HL-60/S4 (cell line): ENCODE results near the gene C1QTNF7.

Source experiments
- in situ Hi-C: fragments of 300-500 bp; cut with MboI; formaldehyde crosslinking; loops from 2 replicates; pipeline ENCODE4 v1.14.3; 2022; ENCODE audit warnings: low sequenced_read_pairs

Gene C1QTNF7

GRCh38 chr4:15413010-15413622 lies 14.7 kb upstream of the C1QTNF7 start:
- in situ Hi-C loops, result no loop called here

GRCh38 chr4:15413623-15414019 lies 14.2 kb upstream of the C1QTNF7 start:
- in situ Hi-C loops, result no loop called here

- in situ Hi-C loops, result no loop called here
Observed at GRCh38 chr4:15414551-15415091, 13.2 kb upstream of the C1QTNF7 start.

- in situ Hi-C loops, result no loop called here
Observed at GRCh38 chr4:15416357-15417232, 11.2 kb upstream of the C1QTNF7 start.

- in situ Hi-C loops, result no loop called here
Observed at GRCh38 chr4:15417233-15417660, 10.6 kb upstream of the C1QTNF7 start.

GRCh38 chr4:15418956-15419355 lies 8.9 kb upstream of the C1QTNF7 start:
- in situ Hi-C loops, result no loop called here

GRCh38 chr4:15420642-15421041 lies 7.2 kb upstream of the C1QTNF7 start:
- in situ Hi-C loops, result no loop called here

GRCh38 chr4:15423285-15423711 lies 4.5 kb upstream of the C1QTNF7 start:
- in situ Hi-C loops, result no loop called here

GRCh38 chr4:15425520-15425919 lies 2.3 kb upstream of the C1QTNF7 start:
- in situ Hi-C loops, result no loop called here

- in situ Hi-C loops, result no loop called here
Observed at GRCh38 chr4:15427161-15427560, 672 bp upstream of the C1QTNF7 start.

GRCh38 chr4:15428611-15429010 lies 778 bp downstream of the C1QTNF7 start:
- in situ Hi-C loops, result no loop called here

GRCh38 chr4:15434091-15434490 lies 6.3 kb downstream of the C1QTNF7 start:
- in situ Hi-C loops, result no loop called here

- in situ Hi-C loops, result no loop called here
Observed at GRCh38 chr4:15434676-15435075, 6.8 kb downstream of the C1QTNF7 start.

GRCh38 chr4:15436513-15436912 lies 8.7 kb downstream of the C1QTNF7 start:
- in situ Hi-C loops, result no loop called here

- in situ Hi-C loops, result no loop called here
Observed at GRCh38 chr4:15438939-15439524, 11.2 kb downstream of the C1QTNF7 start.

GRCh38 chr4:15443371-15444160 lies 15.7 kb downstream of the C1QTNF7 start:
- in situ Hi-C loops, result no loop called here

- in situ Hi-C loops, result no loop called here
Observed at GRCh38 chr4:15444276-15444675, 16.4 kb downstream of the C1QTNF7 start.

GRCh38 chr4:15444879-15445547 lies 17.2 kb downstream of the C1QTNF7 start:
- in situ Hi-C loops, result no loop called here

- in situ Hi-C loops, result no loop called here
Observed at GRCh38 chr4:15451181-15451865, 23.5 kb downstream of the C1QTNF7 start.
